Left kidney (tissue), 8 donors: ENCODE data around the gene GRM5. TPM values are rescaled to one million over a fixed set of nuclear protein-coding genes. Genes with fewer than 3 reads are reported as not detected.
"Not testable (repeated sequence)": the region's sequence is repeated elsewhere in the genome, so short reads cannot be mapped to it uniquely, and the experiment has no call there.

ENCODE experiments used
- DNase-seq: peaks from one replicate; pipeline ENCODE4 v3.0.0-alpha.2; 2013
- long read RNA-seq, 8 donors: transcript quantifications; one replicate each; lab custom pipeline, GENCODE V29; 2026
- polyA plus RNA-seq: library from polyadenylated mRNA; unstranded; fragments of 120-200 nt; gene quantifications from one replicate; pipeline ENCODE4 v1.2.1, GENCODE V29; 2013; ENCODE audit not compliant: insufficient read length

Gene GRM5
- 0.13 TPM for polyA plus RNA-seq
- long read RNA-seq, donor 1, result 0 reads
- long read RNA-seq, donor 2, result 0 reads
- long read RNA-seq, donor 3, result 0 reads
- long read RNA-seq, donor 4, result 0 reads
- long read RNA-seq, donor 5, result 0 reads
- long read RNA-seq, donor 6, result 0 reads
- long read RNA-seq, donor 7, result 0 reads
- long read RNA-seq, donor 8, result 0 reads

DNA sequence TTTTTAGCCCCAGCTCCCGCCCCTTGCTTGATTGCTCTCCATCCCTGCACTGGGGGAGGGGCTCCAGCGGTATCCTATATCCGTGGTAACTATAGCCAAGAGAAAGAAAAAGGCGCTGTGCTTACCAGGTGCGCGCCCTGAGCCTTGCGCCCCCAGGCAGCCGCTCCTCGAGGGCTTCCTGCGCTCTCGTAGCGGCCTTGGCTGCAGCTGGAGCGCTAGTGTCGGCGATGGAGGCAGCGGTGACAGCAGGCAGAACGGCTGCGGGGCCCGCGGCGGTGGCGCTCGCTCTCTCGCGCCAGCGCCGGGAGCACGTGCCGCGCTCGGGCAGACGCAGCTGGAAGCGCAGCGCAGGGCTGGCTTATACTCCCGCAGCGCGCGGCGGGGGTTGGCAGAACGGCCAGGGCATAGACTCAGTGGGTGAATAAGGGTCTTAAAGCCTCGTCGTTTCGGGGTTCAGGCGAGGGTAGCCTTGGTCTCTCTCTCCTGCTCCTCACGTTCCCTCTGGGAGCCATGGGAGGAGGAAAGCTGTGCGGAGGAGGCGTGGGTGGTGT, at the start of gene GRM5:
Gene GRM5 (minus strand): TSS at position 332 of the 551 bp plus-strand sequence. CDS start 18,110 bp downstream, outside the sequence.
- DNase-seq, result not testable (repeated sequence)

DNA sequence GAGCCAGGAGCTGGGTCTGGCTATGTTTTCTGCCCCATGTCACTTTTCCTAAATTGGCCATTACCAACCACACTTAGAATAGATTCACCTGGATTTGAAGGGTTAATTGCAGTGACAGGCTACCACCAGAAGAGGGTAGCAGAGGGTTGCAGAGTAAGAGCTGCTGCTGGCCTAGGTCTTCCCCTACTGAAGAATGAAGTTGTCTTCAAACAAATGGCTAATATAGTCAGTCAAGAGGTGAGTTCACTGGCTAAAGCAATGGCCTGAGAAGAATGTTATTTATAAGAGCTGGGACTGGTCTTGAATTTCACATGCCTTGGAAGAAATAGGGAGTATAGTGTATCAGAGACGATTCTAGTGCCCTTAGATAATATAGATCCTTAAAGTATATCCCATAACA, 32.2 kb upstream of the GRM5 start:
- DNase-seq, result peak; percentile 11

DNA sequence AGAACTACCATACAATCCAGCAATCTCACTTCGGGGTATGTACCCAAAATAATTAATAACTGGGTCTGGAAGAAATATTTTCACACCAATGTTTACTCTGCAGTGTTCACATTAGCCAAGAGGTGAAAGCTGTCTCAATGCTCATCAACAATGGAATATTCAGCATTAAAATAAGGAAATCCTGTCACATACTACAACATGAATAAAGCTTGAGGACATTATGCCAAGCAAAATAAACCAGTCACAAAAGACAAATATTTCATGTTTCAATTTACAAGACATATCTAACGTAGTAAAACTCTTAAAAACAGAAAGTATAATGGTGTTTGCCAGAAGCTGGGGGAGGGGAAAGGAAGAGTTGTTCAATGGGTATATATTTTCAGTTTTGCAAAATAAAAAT, 28.0 kb upstream of the GRM5 start:
- not testable (repeated sequence) for DNase-seq

DNA sequence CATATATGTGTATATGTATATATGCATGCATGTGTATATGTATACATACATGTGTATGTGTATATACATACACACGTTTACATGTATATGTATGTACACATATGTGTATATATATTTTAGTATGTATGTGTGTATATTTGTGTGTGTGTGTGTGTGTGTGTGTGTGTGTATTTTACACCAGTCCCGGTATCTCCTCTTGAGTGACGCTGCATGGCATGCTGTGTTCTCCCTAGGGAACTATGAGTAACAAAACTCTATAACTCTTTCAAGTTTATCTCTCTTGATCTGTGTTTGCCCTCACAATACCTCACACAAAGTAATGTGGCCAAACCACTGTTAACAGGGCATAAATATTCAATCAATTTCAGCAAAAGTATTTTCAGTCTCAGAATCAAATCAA, 19.2 kb upstream of the GRM5 start:
- DNase-seq, result not testable (repeated sequence)

DNA sequence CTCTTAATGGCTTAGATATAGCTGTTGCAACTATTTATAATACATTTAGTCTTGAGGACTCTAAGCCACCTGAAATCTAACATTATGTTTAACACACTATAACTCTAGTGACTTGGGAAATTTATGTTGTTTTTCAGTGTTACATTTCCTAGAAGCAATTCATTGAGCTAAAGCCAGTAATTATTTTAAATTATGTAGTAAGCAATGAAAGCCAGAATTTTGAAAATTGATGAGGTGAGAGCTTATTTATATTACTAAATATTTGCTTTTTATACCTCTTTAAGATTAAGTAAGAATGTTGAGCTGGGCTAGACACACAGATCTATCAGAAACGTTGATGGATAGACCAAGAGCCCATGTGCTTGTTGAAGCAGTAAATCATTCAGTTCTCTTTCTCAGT, 5.1 kb upstream of the GRM5 start:
- not testable (repeated sequence) for DNase-seq

DNA sequence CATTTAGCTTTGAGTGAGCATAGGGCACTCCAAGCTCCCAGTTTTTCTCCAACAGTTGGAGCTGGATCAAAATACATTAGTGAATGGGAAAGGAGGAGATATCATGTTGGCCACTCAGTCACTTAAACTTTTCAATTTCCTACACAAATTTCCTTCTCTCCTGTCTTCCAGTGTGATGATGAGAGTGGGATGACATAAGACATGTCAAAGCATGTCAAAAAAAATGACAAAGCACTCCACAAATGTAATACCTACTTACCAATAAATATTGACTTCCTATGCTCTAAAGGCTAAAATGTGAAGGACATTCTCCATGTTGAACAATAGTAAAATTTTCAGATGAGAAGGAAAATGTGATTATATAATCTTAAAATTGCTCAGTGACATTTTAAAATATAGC, 1.5 kb upstream of the GRM5 start:
- DNase-seq, result no peak

DNA sequence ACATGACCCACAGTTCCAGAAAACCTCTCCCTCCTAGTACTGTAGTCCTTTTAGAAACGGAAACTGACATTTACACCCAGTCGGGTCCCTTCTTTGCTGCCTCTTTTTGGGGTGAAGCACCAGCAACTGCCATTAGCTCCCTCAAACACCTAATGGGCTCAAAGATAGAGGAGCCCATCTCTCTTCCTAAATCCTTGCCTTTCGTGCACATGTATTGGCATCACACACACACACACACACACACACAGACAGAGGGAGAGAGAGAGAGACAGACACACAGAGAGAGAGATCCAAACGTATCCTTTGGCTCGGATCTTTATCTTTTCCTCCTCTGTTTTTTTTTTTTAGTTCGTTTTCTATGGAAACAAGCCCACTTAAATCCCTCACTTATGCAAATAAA, 716 bp downstream of the GRM5 start:
- DNase-seq, result no peak

DNA sequence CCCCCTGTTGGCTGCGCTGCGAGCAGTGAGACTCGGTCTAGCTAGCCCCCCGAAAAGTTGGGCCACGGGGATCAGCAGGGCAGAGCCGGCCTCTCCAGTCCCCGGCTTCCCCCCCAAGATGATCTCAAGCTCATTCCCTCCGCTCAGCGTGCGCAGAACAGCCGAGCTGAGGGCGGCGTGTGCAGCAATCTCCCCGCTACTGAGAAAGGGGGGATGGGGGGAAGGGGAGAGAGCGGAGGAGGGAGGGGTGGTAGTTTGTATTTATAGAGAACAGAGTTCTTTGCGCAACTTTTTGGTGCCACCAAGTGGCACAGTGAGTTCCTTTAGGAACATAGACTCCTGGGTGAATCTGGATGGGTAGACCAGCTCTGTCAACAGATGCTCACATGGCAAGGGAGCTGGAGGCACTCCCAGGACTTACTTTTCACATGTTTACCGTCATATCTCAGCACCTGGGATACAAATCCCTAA, 2.3 kb downstream of the GRM5 start:
- not testable (repeated sequence) for DNase-seq

DNA sequence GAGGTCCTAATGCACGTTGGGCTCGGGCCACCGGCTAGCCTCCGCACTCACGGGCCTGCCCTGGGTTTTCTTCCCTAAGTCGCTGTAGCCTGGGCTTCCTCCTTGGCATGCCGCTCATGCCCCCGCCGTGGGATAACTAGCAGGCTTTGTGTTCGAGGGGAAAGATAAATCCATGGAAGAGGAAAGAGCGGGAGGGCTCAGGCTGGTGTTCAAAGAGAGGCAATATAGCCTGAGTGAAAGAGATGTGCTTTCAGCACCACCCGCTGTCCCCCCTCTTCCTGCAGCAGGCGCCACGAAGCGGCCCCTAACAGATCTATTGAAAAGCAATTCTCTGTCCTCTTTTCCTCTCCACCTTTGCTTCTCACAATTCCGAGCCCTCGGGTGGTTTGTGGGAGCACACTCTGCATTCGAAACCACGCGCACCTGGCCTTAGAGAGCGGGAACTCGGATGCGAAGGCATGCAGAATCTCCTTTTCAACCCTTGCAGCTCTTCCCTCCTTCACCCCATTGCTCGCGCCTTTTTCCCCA, 2.9 kb downstream of the GRM5 start:
- DNase-seq, result not testable (repeated sequence)

DNA sequence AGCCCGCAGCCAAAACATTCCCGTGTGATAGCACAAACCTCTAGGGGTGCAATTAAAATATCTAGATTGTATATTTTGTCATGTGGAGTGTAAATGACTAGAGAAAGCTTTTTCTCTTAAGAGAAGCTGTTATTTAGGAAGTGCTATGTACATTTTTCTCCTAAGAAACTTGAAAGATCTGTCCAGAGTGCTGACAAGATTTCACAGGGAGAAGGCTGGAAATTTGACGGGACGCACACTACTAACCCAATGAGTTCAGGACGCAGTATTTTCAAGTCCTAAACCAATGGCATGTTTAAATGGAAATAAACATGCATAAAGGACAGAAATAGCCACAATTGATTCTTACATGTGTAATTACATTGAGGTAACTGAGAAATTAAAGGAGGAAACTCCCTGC, 3.9 kb downstream of the GRM5 start:
- DNase-seq, result peak; percentile 51

DNA sequence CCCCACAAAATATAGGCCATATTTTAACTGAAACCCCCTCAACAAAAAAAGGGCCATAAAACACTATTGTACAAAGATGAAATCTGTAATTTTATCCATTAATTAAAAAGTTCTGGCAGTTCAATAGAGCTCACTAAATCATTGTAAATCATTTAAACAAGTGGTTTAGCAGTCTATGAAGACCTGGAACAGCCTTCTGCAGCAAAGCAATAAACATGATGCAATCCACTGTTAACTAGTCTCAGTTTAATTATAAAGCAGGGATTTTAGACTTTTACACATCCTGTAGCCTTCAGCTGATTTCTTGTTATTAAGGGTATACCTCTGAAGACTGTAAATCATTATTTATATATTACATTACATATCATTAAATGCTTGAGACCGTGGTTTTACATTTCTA, 8.4 kb downstream of the GRM5 start:
- DNase-seq, result not testable (repeated sequence)

DNA sequence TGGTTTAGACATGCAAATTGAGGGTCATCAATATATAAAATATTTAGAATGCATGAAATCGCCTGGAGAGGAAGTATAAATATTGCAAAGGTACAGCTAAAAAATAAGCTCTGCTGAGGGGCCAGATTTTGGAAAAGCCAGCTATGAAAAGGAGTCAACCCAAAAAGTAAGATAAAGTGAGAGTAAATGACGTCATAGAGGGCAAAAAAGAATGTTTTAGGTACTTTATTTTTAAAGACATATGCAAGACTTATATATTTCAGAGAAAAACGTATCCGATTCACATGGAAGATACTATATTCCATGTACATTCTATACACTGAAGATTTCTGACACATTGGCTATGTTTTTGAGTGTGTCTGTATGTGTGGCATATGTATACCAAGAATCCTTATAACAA, 13.6 kb downstream of the GRM5 start:
- no peak for DNase-seq

DNA sequence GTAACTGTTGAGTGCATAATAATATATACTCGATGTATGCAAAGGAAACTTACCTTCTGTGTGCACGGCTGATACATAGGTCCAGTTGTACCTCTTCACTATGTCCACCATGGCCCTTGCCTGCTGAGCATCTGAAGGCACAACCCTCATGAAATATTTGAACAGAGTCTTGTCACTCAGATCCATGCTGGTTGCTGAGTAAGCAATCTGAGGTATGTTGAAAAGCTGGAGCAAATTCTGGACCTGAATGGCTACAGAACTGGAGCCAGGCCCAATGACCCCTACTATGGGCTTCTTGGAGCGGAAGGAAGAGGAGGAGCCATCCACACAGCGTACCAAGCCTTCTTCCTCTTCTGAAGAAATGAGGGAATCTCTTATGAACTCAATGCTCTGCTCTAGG, 18.6 kb downstream of the GRM5 start:
- not testable (repeated sequence) for DNase-seq

DNA sequence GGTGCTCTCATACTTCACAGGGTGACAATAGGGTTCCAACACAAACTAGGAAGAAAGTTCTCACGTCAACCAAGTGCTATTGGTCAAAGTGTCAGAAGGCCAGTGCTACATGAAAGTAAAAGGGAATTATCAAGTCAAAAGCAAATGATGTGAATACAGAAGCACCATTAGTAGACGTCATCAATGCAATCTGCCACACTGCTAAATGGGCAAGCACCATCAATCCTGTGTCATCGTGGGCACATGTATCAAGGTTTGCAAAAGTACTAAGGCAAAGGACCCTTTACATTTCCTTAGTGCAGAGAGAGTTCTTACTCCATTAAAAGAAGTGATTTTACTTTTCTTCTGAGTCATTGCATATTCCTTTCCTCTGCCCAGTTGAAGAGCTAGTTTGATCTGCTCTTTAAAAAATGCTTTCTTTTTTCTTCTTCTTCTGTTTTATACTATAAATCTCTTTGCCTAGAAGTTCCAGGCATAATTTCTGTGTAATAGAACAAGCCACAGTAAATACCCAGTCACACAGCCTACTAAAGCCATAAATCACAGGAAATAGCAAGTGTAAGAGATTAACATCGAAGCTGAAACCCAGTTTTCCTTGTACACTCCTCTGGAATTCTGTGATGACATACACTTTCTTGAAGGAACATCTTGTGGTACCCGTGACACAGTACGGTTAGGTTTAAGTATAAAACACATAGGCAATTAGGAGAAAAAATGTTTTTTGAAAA, 21.8 kb downstream of the GRM5 start:
- DNase-seq, result not testable (repeated sequence)

DNA sequence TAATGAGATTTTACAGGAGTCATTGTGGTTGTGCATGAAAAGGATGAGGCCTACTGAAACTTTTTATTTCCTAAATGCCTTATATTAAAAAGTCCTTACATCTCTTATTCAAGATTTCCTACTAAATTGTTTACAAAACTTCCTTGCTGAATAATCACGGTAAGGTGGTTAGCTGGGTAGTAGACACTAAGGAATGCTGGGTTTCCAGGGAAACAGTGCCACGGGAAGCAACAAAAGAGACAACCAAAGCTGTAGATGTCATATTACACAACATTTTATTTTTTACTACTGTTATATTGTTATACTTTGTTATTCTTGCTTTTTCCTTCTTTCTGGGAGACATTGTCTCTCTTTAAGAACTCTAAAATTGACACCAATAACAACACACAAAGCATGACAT, 36.1 kb downstream of the GRM5 start:
- DNase-seq, result not testable (repeated sequence)

DNA sequence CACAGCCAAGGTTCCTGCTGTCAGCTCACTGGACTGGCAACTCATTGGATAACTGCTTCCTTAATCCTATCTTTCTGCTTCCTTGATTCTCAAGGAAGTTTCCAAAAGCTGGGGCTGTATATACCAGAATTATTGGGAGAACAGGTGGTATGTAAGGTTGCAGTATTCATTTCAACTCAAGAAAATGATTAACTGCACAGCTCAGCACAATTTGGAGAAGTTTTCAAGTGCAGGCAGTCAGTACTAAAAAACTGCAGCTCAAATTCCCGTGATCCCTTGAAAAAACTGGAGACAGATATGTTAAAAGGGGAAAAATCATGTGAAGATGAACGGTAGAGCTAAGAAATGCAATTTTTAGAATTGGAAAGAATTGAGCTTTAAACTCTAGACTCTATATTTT, 44.4 kb downstream of the GRM5 start:
- no peak for DNase-seq

DNA sequence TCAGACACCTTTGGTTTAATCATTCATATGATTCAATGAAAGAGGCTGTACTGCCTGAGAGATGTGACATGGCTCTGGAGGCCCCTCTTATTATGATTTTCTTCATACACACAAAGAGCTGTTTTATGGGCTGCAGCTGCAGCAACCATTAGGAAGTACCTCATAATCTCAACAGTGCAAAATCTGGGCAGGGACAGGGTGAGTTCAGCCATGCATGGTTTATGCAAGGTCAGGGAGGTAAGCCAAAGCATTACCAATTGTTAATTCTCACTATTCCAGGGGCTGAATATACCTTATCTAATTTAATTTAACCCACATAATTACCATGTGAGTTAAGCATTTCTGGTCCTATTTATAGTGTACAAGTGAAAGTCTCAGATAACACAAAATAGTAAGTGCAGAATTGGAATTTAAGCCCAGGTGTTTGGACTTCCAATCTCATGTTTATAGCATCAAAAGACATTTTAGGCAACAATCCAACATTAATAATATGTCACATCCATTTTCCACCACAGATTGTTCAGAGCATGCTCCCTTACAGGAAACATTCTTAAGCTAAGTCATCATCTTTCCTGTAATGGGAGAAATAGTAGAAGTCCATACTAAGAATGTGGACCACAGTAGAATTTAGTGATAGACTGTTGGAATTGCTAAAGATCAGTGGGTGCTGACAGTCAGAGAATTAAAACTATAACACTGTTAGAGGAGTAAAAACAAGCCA, 45.8 kb downstream of the GRM5 start:
- not testable (repeated sequence) for DNase-seq

DNA sequence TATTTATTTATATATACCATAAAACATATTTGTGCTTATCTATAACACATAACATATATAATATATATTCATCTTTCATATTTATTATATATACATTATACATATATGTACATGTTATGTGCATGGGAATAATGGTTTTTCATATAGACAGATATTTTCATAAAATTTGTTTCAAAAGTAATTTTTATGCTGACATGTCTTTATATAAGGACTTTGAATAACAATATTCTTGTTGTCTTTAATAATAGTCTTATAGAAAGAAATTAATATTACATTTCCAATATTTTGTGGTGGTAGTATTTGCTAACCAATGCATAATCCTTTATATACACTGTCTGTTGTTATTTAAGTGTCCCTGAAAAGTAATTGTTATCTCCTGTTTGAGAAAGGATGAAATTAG, 49.6 kb downstream of the GRM5 start:
- DNase-seq, result no peak

DNA sequence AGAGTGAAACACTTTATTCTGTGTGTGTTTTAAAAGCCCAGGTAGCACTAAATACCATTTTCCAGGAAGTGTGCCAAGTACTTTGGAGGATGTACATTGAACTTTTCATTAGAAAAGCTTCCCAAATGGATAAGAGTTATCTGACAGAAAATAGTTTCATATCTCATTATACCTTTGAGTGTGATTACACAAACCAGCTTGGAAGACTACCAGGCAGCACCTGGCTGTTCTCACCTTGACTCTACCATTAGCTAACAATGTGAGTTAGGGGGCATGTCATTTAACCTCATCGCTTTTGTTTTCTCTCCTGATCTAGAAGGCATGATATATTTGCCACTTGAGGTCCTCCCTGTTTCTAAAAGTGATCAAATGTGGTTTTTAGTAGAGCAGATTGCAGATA, 50.2 kb downstream of the GRM5 start:
- DNase-seq, result no peak

DNA sequence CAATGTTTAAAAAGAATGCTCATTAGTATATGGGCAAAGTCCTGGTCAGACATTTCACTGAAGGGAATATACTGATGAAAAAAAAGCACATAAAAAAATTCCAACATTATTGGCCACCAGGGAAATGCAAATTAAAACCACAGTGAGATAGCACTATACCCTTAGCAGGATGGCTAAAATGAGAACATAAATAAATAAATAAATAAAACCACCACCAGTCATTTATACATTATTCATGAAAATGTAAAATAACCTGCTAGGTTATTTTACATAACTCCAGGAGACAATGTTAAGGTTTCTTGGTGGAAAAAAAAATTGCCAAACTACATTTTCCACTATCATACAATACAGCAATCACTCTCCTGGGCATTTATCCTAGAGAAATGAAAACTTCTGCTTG, 64.9 kb downstream of the GRM5 start:
- DNase-seq, result not testable (repeated sequence)

DNA sequence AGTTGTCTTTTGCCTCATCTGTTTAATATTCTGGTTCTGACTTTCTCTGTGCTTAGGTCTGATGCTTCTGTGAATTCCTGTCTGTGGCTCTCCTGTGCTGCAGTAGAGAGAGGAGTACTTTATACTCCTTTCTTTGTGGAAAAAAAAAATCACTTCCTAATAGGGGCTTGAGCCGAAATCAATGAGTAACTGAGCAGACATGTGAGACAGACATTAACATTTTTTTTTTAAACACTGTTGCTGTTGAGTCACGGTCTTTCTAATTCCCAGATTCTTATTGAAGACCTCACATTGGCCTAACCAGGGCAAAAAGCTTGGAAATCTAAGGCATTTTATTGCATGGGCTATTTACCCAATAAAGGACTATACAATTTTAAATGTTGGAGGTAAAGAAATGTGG, 86.1 kb downstream of the GRM5 start:
- no peak for DNase-seq

DNA sequence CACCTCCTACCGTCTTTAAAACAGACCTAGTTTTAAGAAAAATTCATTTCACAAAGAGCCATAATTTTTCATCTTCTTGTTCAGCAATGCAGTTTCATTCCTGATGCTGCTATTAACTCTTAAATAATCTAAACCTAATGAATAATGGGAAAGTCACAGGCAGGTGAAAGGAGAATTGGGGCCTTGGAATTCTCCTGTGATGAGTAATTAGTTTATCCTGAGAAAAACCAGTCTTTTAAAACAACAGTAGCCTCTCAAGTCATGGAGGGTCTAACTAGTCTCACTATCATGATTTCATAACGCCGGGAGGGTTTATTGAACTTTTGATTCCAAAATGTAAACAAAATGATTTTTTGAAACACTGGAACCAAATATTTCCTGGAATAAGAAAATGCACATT, 86.8 kb downstream of the GRM5 start:
- not testable (repeated sequence) for DNase-seq

DNA sequence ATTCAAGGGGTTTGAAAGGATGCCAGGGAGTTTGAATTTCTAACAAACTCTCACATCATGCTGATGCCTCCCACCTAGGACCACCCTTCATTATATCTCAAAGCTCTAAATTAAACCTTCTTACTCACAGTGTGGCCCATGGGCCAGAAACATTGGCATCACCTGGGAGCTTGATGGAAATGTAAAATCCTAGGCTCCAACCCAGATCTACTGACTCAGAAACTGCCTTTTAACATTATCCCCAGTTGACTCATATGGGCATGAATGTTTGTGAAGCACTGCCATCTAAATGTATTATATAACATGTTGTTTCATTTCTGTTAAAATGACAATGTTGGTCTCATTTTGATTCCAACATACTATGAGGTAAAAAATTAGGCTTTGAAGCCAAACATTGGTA, 90.3 kb downstream of the GRM5 start:
- not testable (repeated sequence) for DNase-seq
